Measurements from ENCODE around the gene TBC1D22A.

DNA sequence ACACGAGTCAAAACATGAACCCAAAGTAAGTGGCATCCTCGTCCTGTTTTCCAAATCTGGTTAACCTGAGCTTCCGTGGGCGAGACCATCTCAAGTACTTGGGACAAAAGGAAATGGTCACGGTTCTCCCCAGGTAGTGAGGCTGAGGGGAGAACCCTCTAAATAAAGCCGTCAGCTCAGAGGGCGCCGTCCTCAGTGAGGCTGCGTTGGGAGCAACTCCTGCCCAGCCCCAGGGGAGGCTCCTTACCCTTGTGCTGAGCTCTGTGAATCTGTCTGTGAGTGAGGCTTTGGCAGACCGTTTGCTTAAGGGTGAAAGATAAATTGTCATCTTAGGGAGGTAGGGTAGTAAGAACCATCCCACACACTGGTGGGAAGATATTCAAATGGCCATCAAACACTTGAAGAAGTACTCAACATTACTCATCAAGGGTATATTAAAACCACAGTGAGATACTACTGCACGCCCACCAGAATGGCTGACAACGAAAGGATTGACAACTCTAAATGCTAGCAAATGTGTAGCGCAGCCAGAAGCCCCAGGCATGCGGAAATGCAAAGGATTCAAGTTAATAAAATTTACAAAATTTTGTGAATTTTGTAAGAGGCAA lies 321.0 kb downstream of the TBC1D22A start:
- TF ChIP-seq EZH2phosphoT487 (IDR thresholded peaks at IDR 0.05; ENCODE audit: borderline replicate concordance, low read length) (no peak), CTCF (conservative IDR thresholded peaks at IDR 0.05; ENCODE audit: low read depth, low read length) (no peak), EZH2 (IDR thresholded peaks at IDR 0.05; ENCODE audit: low read length, unreplicated experiment) (no peak)

All from PC-3 (cell line).